IMR-90 (cell line): ENCODE measurements around the gene RALGAPA2. TPM values are rescaled to one million over a fixed set of nuclear protein-coding genes. Genes with fewer than 3 reads are reported as not detected.

Experiments
- ATAC-seq: fragments of 200-7000 bp; cut with Tn5 transposase; 2 replicates; pipeline ENCODE4 v1.9.1; 2020; ENCODE audit warnings: low read depth, mild to moderate bottlenecking, moderate library complexity
- BruUV-seq: library from RNA; stranded (reverse); fragments of 400-500 nt; replicated peaks from 2 replicates; lab custom pipeline; 2021; lab: Mats Ljungman, UMichigan
- CTCF ChIA-PET: fragments of 300-600 bp; formaldehyde crosslinking; extraction: SDS; loops from one replicate; lab custom pipeline; 2021; ENCODE audit warnings: antibody characterized with exemption; lab: Yijun Ruan, JAX
- POLR2A ChIA-PET: fragments of 300-600 bp; sonication (Branson Sonifier 250); formaldehyde crosslinking; loops from one replicate; lab custom pipeline; 2022; ENCODE audit warnings: antibody characterized with exemption; ENCODE audit not compliant: unreplicated experiment; lab: Charles Lee
- DNase-seq: peaks from one replicate; pipeline ENCODE4 v3.0.0; 2013
- H2AFZ ChIP-seq: replicated peaks from 2 replicates; pipeline ENCODE3; 2013; ENCODE audit warnings: low read length, mild to moderate bottlenecking; ENCODE audit not compliant: poor library complexity
- H2AK5ac ChIP-seq: 2 replicates; pipeline ENCODE4 v1.6.1; 2013; ENCODE audit warnings: low read depth, low read length, inconsistent platforms
- H2AK9ac ChIP-seq: replicated peaks from 2 replicates; pipeline ENCODE3; 2013; ENCODE audit warnings: mild to moderate bottlenecking, low read depth, low read length, moderate library complexity; ENCODE audit not compliant: poor library complexity
- H2BK120ac ChIP-seq: 2 replicates; pipeline ENCODE4 v1.6.1; 2013; ENCODE audit warnings: low read depth, low read length, inconsistent platforms
- H2BK15ac ChIP-seq: 3 replicates; pipeline ENCODE4 v1.6.1; 2013; ENCODE audit warnings: low read depth, low read length, inconsistent platforms
- H2BK20ac ChIP-seq: 2 replicates; pipeline ENCODE4 v1.6.1; 2013; ENCODE audit warnings: low read depth, mild to moderate bottlenecking, inconsistent platforms, low read length, moderate library complexity
- H2BK5ac ChIP-seq: 2 replicates; pipeline ENCODE4 v1.6.1; 2013; ENCODE audit warnings: mild to moderate bottlenecking, low read depth, low read length, inconsistent platforms; ENCODE audit not compliant: poor library complexity, severe bottlenecking
- H3K14ac ChIP-seq: replicated peaks from 2 replicates; pipeline ENCODE4 v1.6.1; 2013; ENCODE audit warnings: low read depth, low read length, inconsistent platforms
- H3K18ac ChIP-seq: 2 replicates; pipeline ENCODE4 v1.6.1; 2013; ENCODE audit warnings: low read depth, low read length, control low read depth
- H3K23ac ChIP-seq: 2 replicates; pipeline ENCODE4 v1.6.1; 2013; ENCODE audit warnings: low read depth, low read length, inconsistent platforms
- H3K27ac ChIP-seq: 2 replicates; pipeline ENCODE4 v1.5.1; 2013; ENCODE audit warnings: mild to moderate bottlenecking, control low read depth, low read length; ENCODE audit not compliant: insufficient read depth
- H3K27me3 ChIP-seq: 2 replicates; pipeline ENCODE4 v1.6.1; 2013; ENCODE audit warnings: low read length; ENCODE audit not compliant: control insufficient read depth, insufficient read depth
- H3K36me3 ChIP-seq: 2 replicates; pipeline ENCODE4 v1.6.1; 2013; ENCODE audit warnings: low read length, mixed read lengths; ENCODE audit not compliant: control insufficient read depth, insufficient read depth
- H3K4ac ChIP-seq: 2 replicates; pipeline ENCODE4 v1.6.1; 2013; ENCODE audit warnings: low read depth, low read length, inconsistent platforms
- H3K4me1 ChIP-seq: 2 replicates; pipeline ENCODE4 v1.6.1; 2013; ENCODE audit warnings: low read length, mixed read lengths; ENCODE audit not compliant: control insufficient read depth, insufficient read depth
- H3K4me2 ChIP-seq: 2 replicates; pipeline ENCODE4 v1.6.1; 2013; ENCODE audit warnings: low read depth, mild to moderate bottlenecking, control low read depth, low read length, moderate library complexity
- H3K4me3 ChIP-seq: 2 replicates; pipeline ENCODE4 v1.5.1; 2013; ENCODE audit warnings: low read depth, mild to moderate bottlenecking, control low read depth, low read length, moderate library complexity; ENCODE audit not compliant: insufficient read depth
- H3K56ac ChIP-seq: 2 replicates; pipeline ENCODE4 v1.6.1; 2013; ENCODE audit warnings: low read length, inconsistent platforms; ENCODE audit not compliant: insufficient read depth; ENCODE audit errors: extremely low read depth
- H3K79me1 ChIP-seq, 2 experiments: 2 replicates each; pipeline ENCODE4 v1.6.1; 2013; ENCODE audit warnings: low read length in 2 of 2, inconsistent platforms in 1 of 2, low read depth in 1 of 2
- H3K9ac ChIP-seq: 2 replicates; pipeline ENCODE4 v1.6.1; 2013; ENCODE audit warnings: low read depth, low read length, control low read depth
- H3K9me1 ChIP-seq: 2 replicates; pipeline ENCODE4 v1.6.1; 2013; ENCODE audit warnings: low read length, inconsistent platforms; ENCODE audit not compliant: insufficient read depth
- H3K9me3 ChIP-seq: 2 replicates; pipeline ENCODE4 v1.6.1; 2013; ENCODE audit warnings: low read length; ENCODE audit not compliant: control insufficient read depth, insufficient read depth
- H4K20me1 ChIP-seq: 2 replicates; pipeline ENCODE4 v1.6.1; 2013; ENCODE audit warnings: low read length, inconsistent platforms; ENCODE audit not compliant: insufficient read depth
- H4K5ac ChIP-seq: 2 replicates; pipeline ENCODE4 v1.6.1; 2013; ENCODE audit warnings: mild to moderate bottlenecking, low read depth, low read length, control low read depth
- H4K8ac ChIP-seq, 2 experiments: 2 replicates each; pipeline ENCODE4 v1.6.1; 2013; ENCODE audit warnings: low read depth in 2 of 2, low read length in 2 of 2, control low read depth in 1 of 2, inconsistent platforms in 1 of 2
- H4K91ac ChIP-seq: 2 replicates; pipeline ENCODE4 v1.6.1; 2013; ENCODE audit warnings: low read depth, low read length, inconsistent platforms; ENCODE audit not compliant: insufficient read depth
- BHLHE40 ChIP-seq: fragments of 150-350 bp; IDR thresholded peaks from 2 replicates; pipeline ENCODE4 v1.6.1; 2016; ENCODE audit warnings: mild to moderate bottlenecking, low read depth, low read length
- CEBPB ChIP-seq: IDR thresholded peaks from 2 replicates; pipeline ENCODE4 v1.6.1; 2012; ENCODE audit warnings: low read depth, low read length, improper control_type of control experiment
- CHD1 ChIP-seq: IDR thresholded peaks from 2 replicates; pipeline ENCODE4 v1.6.1; 2012; ENCODE audit warnings: low read depth, low read length, improper control_type of control experiment
- ELK1 ChIP-seq: fragments of 150-350 bp; IDR thresholded peaks from 2 replicates; pipeline ENCODE4 v1.6.1; 2016; ENCODE audit warnings: low read depth, mild to moderate bottlenecking, low read length, moderate library complexity, borderline replicate concordance
- FOS ChIP-seq: fragments of 150-350 bp; IDR thresholded peaks from 2 replicates; pipeline ENCODE4 v1.6.1; 2016; ENCODE audit warnings: low read depth, low read length
- MAFK ChIP-seq: IDR thresholded peaks from 2 replicates; pipeline ENCODE4 v1.6.1; 2012; ENCODE audit warnings: low read depth, low read length, improper control_type of control experiment
- MAZ ChIP-seq: IDR thresholded peaks from 2 replicates; pipeline ENCODE4 v1.6.1; 2012; ENCODE audit warnings: low read depth, mild to moderate bottlenecking, low read length, improper control_type of control experiment, moderate library complexity, borderline replicate concordance
- MXI1 ChIP-seq: IDR thresholded peaks from 2 replicates; pipeline ENCODE4 v1.6.1; 2012; ENCODE audit warnings: low read depth, mild to moderate bottlenecking, low read length, moderate library complexity, borderline replicate concordance
- NFE2L2 ChIP-seq: fragments of 150-350 bp; IDR thresholded peaks from 2 replicates; pipeline ENCODE4 v1.6.1; 2016; ENCODE audit warnings: low read depth, mild to moderate bottlenecking, low read length
- POLR2A ChIP-seq: IDR thresholded peaks from 2 replicates; pipeline ENCODE4 v1.6.1; 2012; ENCODE audit warnings: mild to moderate bottlenecking, low read depth, low read length
- RAD21 ChIP-seq: IDR thresholded peaks from 2 replicates; pipeline ENCODE4 v1.6.1; 2012; ENCODE audit warnings: low read length, improper control_type of control experiment
- RCOR1 ChIP-seq: IDR thresholded peaks from 2 replicates; pipeline ENCODE4 v1.6.1; 2012; ENCODE audit warnings: mild to moderate bottlenecking, low read length, improper control_type of control experiment; ENCODE audit not compliant: insufficient replicate concordance
- RFX5 ChIP-seq: IDR thresholded peaks from 2 replicates; pipeline ENCODE4 v1.8.0; 2012; ENCODE audit warnings: low read depth, mild to moderate bottlenecking, low read length, moderate library complexity
- SMC3 ChIP-seq: fragments of 150-350 bp; IDR thresholded peaks from 2 replicates; pipeline ENCODE4 v1.6.1; 2016; ENCODE audit warnings: low read depth, mild to moderate bottlenecking, antibody characterized with exemption, low read length, moderate library complexity
- USF2 ChIP-seq: fragments of 150-350 bp; IDR thresholded peaks from 2 replicates; pipeline ENCODE4 v1.6.1; 2017; ENCODE audit warnings: mild to moderate bottlenecking, antibody characterized with exemption, low read length, low read depth
- WGBS, 2 experiments: methylation state at CpG; one replicate each; pipeline versions ENCODE4 v1.1.5 to v1.1.7; 2013; ENCODE audit warnings: missing lambda C conversion rate in 2 of 2; ENCODE audit not compliant: insufficient read length in 1 of 2; ENCODE audit errors: extremely low coverage in 2 of 2; 5-methylcytosine and 5-hydroxymethylcytosine counted together
- dilution Hi-C: fragments of 300-500 bp; cut with HindIII; formaldehyde crosslinking; loops from one replicate; pipeline ENCODE4 v1.14.3; 2018; ENCODE audit warnings: low sequenced_read_pairs; ENCODE audit not compliant: unreplicated experiment
- in situ Hi-C: fragments of 300-500 bp; cut with MboI; formaldehyde crosslinking; loops from 3 replicates; pipeline ENCODE4 v1.14.3; 2019; ENCODE audit warnings: low sequenced_read_pairs, inconsistent platforms, mixed read lengths
- intact Hi-C: fragments of 100-400 bp; cut with micrococcal nuclease; formaldehyde crosslinking; loops from 2 replicates; pipeline ENCODE4 v1.10.0; 2022
- polyA plus RNA-seq, 3 experiments: library from polyadenylated mRNA; depleted of rRNA; stranded (reverse); fragments of >200 nt; gene quantifications; 2 replicates each; pipeline ENCODE4 v1.2.3, GENCODE V29; 2012; ENCODE audit warnings: low replicate concordance in 1 of 3
- total RNA-seq: library from RNA; depleted of rRNA; stranded (reverse); fragments of >200 nt; gene quantifications from 2 replicates; pipeline ENCODE4 v1.2.3, GENCODE V29; 2012
- TF ChIP-seq, protein P1 (sequence below): conservative IDR thresholded peaks from 2 replicates; pipeline ENCODE4 v1.5.1; 2012; ENCODE audit warnings: mild to moderate bottlenecking, low read depth, low read length, improper control_type of control experiment

Gene RALGAPA2
- total and polyA plus RNA-seq, 2 of the 4 experiments (the other 2 are of a cell fraction): 1.3 to 3.9 TPM

GRCh38 chr20:20585146-20585545, 127.3 kb downstream of the RALGAPA2 start:
- Histone ChIP-seq H3K36me3 (peaks cover 4% of the 10 kb centered on the region), H2BK120ac (no peak overlapping the region), H3K4me1 (no peaks in the 10 kb centered on the region), H3K27me3 (no peaks in the 10 kb centered on the region), H4K5ac (no peak overlapping the region), H3K4me3 (no peak overlapping the region), H3K4ac (no peak overlapping the region), H3K4me2 (no peak overlapping the region), H4K91ac (no peak overlapping the region), H4K8ac (no peak overlapping the region), H3K27ac (no peak overlapping the region), H3K23ac (no peak overlapping the region), H2AK5ac (no peak overlapping the region), H3K9ac (no peak overlapping the region), H2BK20ac (no peak overlapping the region), H4K20me1 (no peaks in the 10 kb centered on the region), H3K79me1 (no peaks in the 10 kb centered on the region), H3K18ac (no peak overlapping the region), H2BK5ac (no peak overlapping the region), H3K56ac (no peak overlapping the region), H3K9me3 (no peaks in the 10 kb centered on the region), H3K9me1 (peaks cover 2% of the 10 kb centered on the region; the same call in 1 of the 2 replicates), H2AK9ac (no peak overlapping the region), H2AFZ (no peak overlapping the region), H2BK15ac (no peak overlapping the region), H3K14ac (no peak overlapping the region)
- no peak for DNase-seq
- in situ Hi-C loops: no loop called here
- CTCF ChIA-PET: interaction anchor here (1.2 kb wide), 1 partner anchor 9 kb away, joined by 4 read pairs; no protein-coding TSS in a partner anchor
- WGBS, 2 experiments: no CpG with 5 or more reads among the region's 1 CpG
- ATAC-seq: no peak
- no peak for TF ChIP-seq MXI1
- TF ChIP-seq, protein P1, sequence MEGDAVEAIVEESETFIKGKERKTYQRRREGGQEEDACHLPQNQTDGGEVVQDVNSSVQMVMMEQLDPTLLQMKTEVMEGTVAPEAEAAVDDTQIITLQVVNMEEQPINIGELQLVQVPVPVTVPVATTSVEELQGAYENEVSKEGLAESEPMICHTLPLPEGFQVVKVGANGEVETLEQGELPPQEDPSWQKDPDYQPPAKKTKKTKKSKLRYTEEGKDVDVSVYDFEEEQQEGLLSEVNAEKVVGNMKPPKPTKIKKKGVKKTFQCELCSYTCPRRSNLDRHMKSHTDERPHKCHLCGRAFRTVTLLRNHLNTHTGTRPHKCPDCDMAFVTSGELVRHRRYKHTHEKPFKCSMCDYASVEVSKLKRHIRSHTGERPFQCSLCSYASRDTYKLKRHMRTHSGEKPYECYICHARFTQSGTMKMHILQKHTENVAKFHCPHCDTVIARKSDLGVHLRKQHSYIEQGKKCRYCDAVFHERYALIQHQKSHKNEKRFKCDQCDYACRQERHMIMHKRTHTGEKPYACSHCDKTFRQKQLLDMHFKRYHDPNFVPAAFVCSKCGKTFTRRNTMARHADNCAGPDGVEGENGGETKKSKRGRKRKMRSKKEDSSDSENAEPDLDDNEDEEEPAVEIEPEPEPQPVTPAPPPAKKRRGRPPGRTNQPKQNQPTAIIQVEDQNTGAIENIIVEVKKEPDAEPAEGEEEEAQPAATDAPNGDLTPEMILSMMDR: no peak
- TF ChIP-seq ELK1: no peak
- TF ChIP-seq RCOR1: no peak
- TF ChIP-seq MAZ: no peak
- no peak for TF ChIP-seq POLR2A
- TF ChIP-seq CEBPB: no peak
- TF ChIP-seq RAD21: no peak
- no peak for TF ChIP-seq CHD1
- no peak for TF ChIP-seq BHLHE40
- TF ChIP-seq SMC3: no peak
- TF ChIP-seq NFE2L2: no peak
- no peak for TF ChIP-seq RFX5
- no peak for TF ChIP-seq MAFK
- no peak for TF ChIP-seq FOS
- TF ChIP-seq USF2: no peak
- intact Hi-C loops: no loop called here
- dilution Hi-C loops: no loop called here
- BruUV-seq: no TSS peak
- POLR2A ChIA-PET: no interaction called here
